Ovary (tissue), 9 donors: ENCODE measurements around the gene HEPHL1. TPM values are rescaled to one million over a fixed set of nuclear protein-coding genes. Genes with fewer than 3 reads are reported as not detected.

Source experiments
- DNase-seq, 5 donors: peaks; one replicate each; pipeline ENCODE4 v3.0.0-alpha.2; 2019 to 2020
- H3K27ac ChIP-seq, 2 donors: fragments of 200-600 bp; one replicate each; pipeline versions ENCODE4 v1.5.1 to v1.8.0; 2019 to 2022
- H3K27me3 ChIP-seq: fragments of 200-600 bp; one replicate; pipeline ENCODE4 v1.8.0; 2022
- H3K36me3 ChIP-seq: fragments of 200-600 bp; sonication (generic); one replicate; pipeline ENCODE4 v1.5.1; 2019
- H3K4me1 ChIP-seq: one replicate; pipeline ENCODE4 v1.8.1; 2013; ENCODE audit warnings: mild to moderate bottlenecking, moderate library complexity; ENCODE audit not compliant: insufficient read depth
- H3K4me3 ChIP-seq: fragments of 200-600 bp; sonication (generic); one replicate; pipeline ENCODE4 v1.5.1; 2017
- H3K9me3 ChIP-seq, 2 donors: fragments of 200-600 bp in 1 of 2; sonication (generic) in 1 of 2; one replicate each; pipeline versions ENCODE4 v1.5.1 to v1.8.1; 2013 to 2019; ENCODE audit warnings: mild to moderate bottlenecking in 1 of 2, moderate library complexity in 1 of 2
- EP300 ChIP-seq: sonication (generic); formaldehyde crosslinking; IDR thresholded peaks from one replicate; pipeline ENCODE4 v1.6.1; 2017; ENCODE audit warnings: antibody characterized with exemption
- POLR2A ChIP-seq: fragments of 450-650 bp; IDR thresholded peaks from one replicate; pipeline ENCODE4 v1.6.1; 2017; ENCODE audit warnings: antibody characterized with exemption, mild to moderate bottlenecking, moderate library complexity
- WGBS, 3 donors: extraction: QIAGEN DNeasy Blood & Tissue Kit in 1 of 3; methylation state at CpG; one replicate each; pipeline versions ENCODE4 v1.1.5 to v1.1.7; 2013 to 2017; 5-methylcytosine and 5-hydroxymethylcytosine counted together
- intact Hi-C, 4 donors: fragments of 100-400 bp; cut with DNase I; formaldehyde crosslinking; loops; one replicate each; pipeline versions ENCODE4 v1.11.0 to v1.15.1; 2022 to 2023
- polyA plus RNA-seq, 2 donors: library from polyadenylated mRNA; stranded (reverse); fragments of 200-250 nt in 1 of 2; fragments of 350-450 nt in 1 of 2; fragmentation: Illumina TruSeq in 1 of 2; extraction: RNeasy Lipid Tissue Mini Kit (QIAGEN cat#74804) in 1 of 2; gene quantifications; one replicate each; pipeline ENCODE4 v1.2.3, GENCODE V29; 2013 to 2014
- total RNA-seq, 7 donors: library from RNA; depleted of rRNA in 2 of 7; stranded (reverse); fragments of >200 nt in 2 of 7; fragmentation: NEBNext Ultra II Directional in 3 of 7; extraction: Animal tissue kit (Norgen Biotek cat#: 25700) in 3 of 7; gene quantifications; one replicate each; pipeline versions ENCODE4 v1.1.0 to v1.2.4, GENCODE V29; 2016 to 2023
- TF ChIP-seq, protein P1 (sequence below), 3 donors: fragments of 450-650 bp in 2 of 3; fragments of 200-600 bp in 1 of 3; IDR thresholded peaks; one replicate each; pipeline versions ENCODE4 v1.5.1 to v1.8.0; 2016 to 2022; ENCODE audit warnings: antibody characterized with exemption in 3 of 3, mild to moderate bottlenecking in 1 of 3
- donor health status: DM: no; HTN: no; CAD: no; lungs with moderate emphysema.
- donor health status: DM: no; HTN: no; CAD: no.
- donor health status: Bipolar disorder and iron deficiency.
- donor health status: DM: yes; HTN: yes; CAD: no.
- donor health status: DM: no; HTN: no; CAD: no.
- donor health status: DM: yes; HTN: yes; CAD: no.

Gene HEPHL1
- total and polyA plus RNA-seq, 9 donors: 0.02 to 0.03 TPM; not detected in 7

GRCh38 chr11:94107363-94107762 is 86.2 kb downstream of the HEPHL1 start:
- Histone ChIP-seq H3K9me3 (no peaks in the 10 kb centered on the region), H3K27ac (no peak overlapping the region), H3K36me3 (no peaks in the 10 kb centered on the region), H3K4me3 (no peak overlapping the region), H3K27me3 (no peaks in the 10 kb centered on the region), H3K4me1 (no peaks in the 10 kb centered on the region)
- TF ChIP-seq POLR2A (no peak), EP300 (no peak)
- TF ChIP-seq, protein P1, sequence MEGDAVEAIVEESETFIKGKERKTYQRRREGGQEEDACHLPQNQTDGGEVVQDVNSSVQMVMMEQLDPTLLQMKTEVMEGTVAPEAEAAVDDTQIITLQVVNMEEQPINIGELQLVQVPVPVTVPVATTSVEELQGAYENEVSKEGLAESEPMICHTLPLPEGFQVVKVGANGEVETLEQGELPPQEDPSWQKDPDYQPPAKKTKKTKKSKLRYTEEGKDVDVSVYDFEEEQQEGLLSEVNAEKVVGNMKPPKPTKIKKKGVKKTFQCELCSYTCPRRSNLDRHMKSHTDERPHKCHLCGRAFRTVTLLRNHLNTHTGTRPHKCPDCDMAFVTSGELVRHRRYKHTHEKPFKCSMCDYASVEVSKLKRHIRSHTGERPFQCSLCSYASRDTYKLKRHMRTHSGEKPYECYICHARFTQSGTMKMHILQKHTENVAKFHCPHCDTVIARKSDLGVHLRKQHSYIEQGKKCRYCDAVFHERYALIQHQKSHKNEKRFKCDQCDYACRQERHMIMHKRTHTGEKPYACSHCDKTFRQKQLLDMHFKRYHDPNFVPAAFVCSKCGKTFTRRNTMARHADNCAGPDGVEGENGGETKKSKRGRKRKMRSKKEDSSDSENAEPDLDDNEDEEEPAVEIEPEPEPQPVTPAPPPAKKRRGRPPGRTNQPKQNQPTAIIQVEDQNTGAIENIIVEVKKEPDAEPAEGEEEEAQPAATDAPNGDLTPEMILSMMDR (IDR thresholded peaks at IDR 0.05): no peak
- DNase-seq: no peak
- intact Hi-C loops: no loop called here
- 77 to 94% (median 90%) methylated on average over 1 of the region's 1 CpG for WGBS, 3 donors

- Histone ChIP-seq H3K4me1 (peaks cover 2% of the 10 kb centered on the region), H3K36me3 (no peaks in the 10 kb centered on the region), H3K27ac (no peak overlapping the region), H3K4me3 (no peak overlapping the region), H3K9me3 (no peaks in the 10 kb centered on the region), H3K27me3 (no peaks in the 10 kb centered on the region)
- 56 to 75% (median 73%) methylated on average over 3 of the region's 3 CpGs for WGBS, 3 donors
- intact Hi-C loops: no loop called here
- no peak for DNase-seq
- no peak for TF ChIP-seq POLR2A
- no peak for TF ChIP-seq EP300
Observed at GRCh38 chr11:94111241-94111640, 90.1 kb downstream of the HEPHL1 start.

GRCh38 chr11:94111660-94112059 is 90.5 kb downstream of the HEPHL1 start:
- no peak for DNase-seq
- Histone ChIP-seq H3K27me3 (no peaks in the 10 kb centered on the region), H3K27ac (no peak overlapping the region), H3K9me3 (no peaks in the 10 kb centered on the region), H3K36me3 (no peaks in the 10 kb centered on the region), H3K4me1 (peaks cover 2% of the 10 kb centered on the region), H3K4me3 (no peak overlapping the region)
- intact Hi-C loops: no loop called here
- whole genome bisulfite sequencing, 3 donors: 15 to 19% (median 15%) methylated on average over 3 of the region's 3 CpGs
- TF ChIP-seq, protein P1 (IDR thresholded peaks at IDR 0.05): no peak
- TF ChIP-seq POLR2A: no peak
- no peak for TF ChIP-seq EP300

DNA sequence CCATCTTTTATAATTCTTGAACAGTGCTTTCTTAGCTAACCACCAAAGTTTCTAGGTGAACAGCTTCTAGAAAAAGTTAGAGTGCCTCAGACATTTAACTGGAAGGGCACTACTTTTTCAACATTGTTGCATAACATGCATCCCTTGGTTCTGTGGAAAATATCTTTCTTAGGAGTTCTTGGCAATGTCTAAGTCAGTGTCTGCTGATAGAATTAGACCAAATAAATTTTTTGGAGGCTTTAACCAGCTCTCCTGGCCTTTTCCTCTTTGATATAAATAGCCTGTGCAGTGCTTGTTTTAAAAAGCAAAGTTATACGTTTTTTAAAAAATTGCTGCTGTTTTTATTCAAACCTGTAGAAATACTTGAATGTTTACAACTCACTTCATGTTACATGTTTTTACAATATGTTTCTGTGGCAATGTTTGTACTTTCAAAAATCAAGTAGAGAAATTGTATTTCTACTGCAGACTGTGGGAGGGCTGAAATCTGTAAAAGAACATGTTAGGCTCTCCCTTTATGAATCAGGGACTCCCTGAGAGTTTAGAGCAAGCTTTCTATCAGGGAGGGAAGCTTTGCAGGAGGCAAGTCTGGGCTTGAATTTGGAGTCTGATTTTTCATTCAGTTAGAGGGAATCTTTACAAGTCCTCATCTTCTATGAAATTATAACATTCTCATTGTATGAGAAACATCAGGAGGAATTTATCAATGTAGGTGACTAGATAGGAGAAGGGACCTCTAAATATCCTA is 91.2 kb downstream of the HEPHL1 start:
- TF ChIP-seq EP300 (no peak), POLR2A (no peak)
- TF ChIP-seq, protein P1 (IDR thresholded peaks at IDR 0.05): no peak
- Histone ChIP-seq H3K9me3 (no peaks in the 10 kb centered on the region), H3K27ac (no peak overlapping the region), H3K27me3 (no peaks in the 10 kb centered on the region), H3K36me3 (no peaks in the 10 kb centered on the region), H3K4me1 (peaks cover 2% of the 10 kb centered on the region), H3K4me3 (no peak overlapping the region)
- intact Hi-C loops: no loop called here
- WGBS, 3 donors: 2 to 5% (median 4%) methylated on average over 1 of the region's 1 CpG
- no peak for DNase-seq

GRCh38 chr11:94117197-94117574 is 96.0 kb downstream of the HEPHL1 start:
- TF ChIP-seq EP300 (no peak), POLR2A (no peak)
- TF ChIP-seq, protein P1 (IDR thresholded peaks at IDR 0.05): no peak
- 89 to 100% (median 97%) methylated on average over 1 of the region's 1 CpG for WGBS, 3 donors
- intact Hi-C loops: no loop called here

More at GRCh38 chr11:94117197-94117574, 96.0 kb downstream of the HEPHL1 start:
- no peak overlapping the region for H3K4me3 ChIP-seq
- H3K9me3 ChIP-seq: no peaks in the 10 kb centered on the region
- DNase-seq: no peak
- H3K27me3 ChIP-seq: no peaks in the 10 kb centered on the region
- peaks cover 2% of the 10 kb centered on the region for H3K4me1 ChIP-seq
- H3K27ac ChIP-seq: no peak overlapping the region
- H3K36me3 ChIP-seq: no peaks in the 10 kb centered on the region
